ENCODE measurements around the gene JAKMIP1.

JAKMIP1 gene

DNA sequence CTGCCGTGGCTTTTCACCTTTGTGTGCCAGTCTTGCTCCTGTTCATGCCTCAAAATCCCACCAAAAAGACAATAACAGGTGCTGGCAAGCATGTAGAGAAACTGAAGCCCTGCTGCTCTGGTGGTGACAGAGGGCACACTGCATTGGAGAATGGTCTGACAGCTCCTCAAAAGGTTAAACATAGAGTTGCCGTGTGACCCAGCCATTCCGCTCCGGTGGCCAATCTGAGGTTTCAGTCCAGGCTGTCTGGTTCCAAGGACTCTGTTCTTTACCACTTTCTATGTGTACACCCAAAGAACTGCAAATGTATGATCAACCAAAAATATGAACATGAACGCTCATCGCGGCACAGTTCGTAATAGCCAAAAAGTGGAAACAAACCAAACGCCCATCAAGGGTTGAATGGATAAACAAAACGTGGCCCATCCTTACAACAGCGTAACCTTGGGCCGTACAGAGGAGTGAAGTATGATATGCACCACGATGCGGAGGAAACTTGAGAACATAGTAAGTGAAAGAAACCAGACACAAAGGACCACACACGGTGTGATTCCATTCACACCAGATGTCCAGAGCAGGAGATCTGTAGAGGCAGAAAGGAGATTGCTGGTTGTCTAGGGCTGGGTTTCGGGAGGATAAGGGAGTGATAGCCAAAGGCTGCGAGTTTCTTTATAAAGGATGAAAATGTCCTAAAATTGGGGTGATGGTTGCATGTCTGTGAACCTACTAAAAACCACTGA lies 35.7 kb upstream of the JAKMIP1 start:
- no peak overlapping the region for H3K9ac ChIP-seq (ENCODE audit: low read length)
- H3K27me3 ChIP-seq (replicated peaks; ENCODE audit: insufficient read depth, low read length), result peaks cover 34% of the 10 kb centered on the region
- no peaks in the 10 kb centered on the region for H3K79me2 ChIP-seq (ENCODE audit: low read length)
- no peak overlapping the region for H3K27ac ChIP-seq (ENCODE audit: low read length)
- H3K4me2 ChIP-seq (ENCODE audit: low read depth, low read length), result no peak overlapping the region
- no peak overlapping the region for H2AFZ ChIP-seq (ENCODE audit: low read length)
- H3F3A ChIP-seq (ENCODE audit: insufficient read depth, low read length), result no peaks in the 10 kb centered on the region
- H3K4me1 ChIP-seq (ENCODE audit: low read length), result no peaks in the 10 kb centered on the region
- H3K9me3 ChIP-seq (replicated peaks; ENCODE audit: insufficient read depth, low read length), result no peaks in the 10 kb centered on the region
- H3K9me2 ChIP-seq (replicated peaks; ENCODE audit: insufficient read depth, low read length), result no peaks in the 10 kb centered on the region
- H3K4me3 ChIP-seq (ENCODE audit: low read length), result no peak overlapping the region
- H3K36me3 ChIP-seq (replicated peaks; ENCODE audit: insufficient read depth, low read length), result no peaks in the 10 kb centered on the region
- TF ChIP-seq CTCF (IDR thresholded peaks at IDR 0.05; ENCODE audit: low read length), result no peak
- no peak for TF ChIP-seq EZH2phosphoT487 (IDR thresholded peaks at IDR 0.05; ENCODE audit: low read length)
- no peak for TF ChIP-seq EZH2 (optimal IDR thresholded peaks at IDR 0.05; ENCODE audit: low read depth, low read length)
- H4K20me1 ChIP-seq (ENCODE audit: insufficient read depth, low read length), result no peaks in the 10 kb centered on the region
- DNase-seq, result no peak

DNA sequence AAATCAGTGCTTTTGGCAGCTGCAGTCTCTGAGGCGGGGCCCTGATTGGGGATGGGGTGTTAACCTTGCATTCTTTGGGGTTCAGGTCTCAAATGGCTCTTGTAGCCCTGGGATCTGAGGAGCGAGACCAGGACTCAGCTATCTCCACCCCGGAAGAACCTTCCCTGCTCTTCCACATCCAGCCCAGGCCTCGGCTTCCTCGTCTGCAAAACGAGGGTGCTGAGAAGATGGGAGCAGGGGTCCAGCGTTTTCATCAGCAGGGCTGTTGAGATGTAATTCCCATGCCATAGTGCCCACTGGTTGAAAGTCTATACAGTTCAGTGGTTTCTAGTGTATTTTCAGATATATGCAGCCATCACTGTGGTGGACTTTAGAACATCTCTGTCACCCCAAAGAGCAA lies 34.7 kb upstream of the JAKMIP1 start:
- no peak overlapping the region for H3K27ac ChIP-seq (ENCODE audit: low read length)
- H4K20me1 ChIP-seq (ENCODE audit: insufficient read depth, low read length), result no peaks in the 10 kb centered on the region
- no peaks in the 10 kb centered on the region for H3K4me1 ChIP-seq (ENCODE audit: low read length)
- H3K9me2 ChIP-seq (replicated peaks; ENCODE audit: insufficient read depth, low read length), result no peaks in the 10 kb centered on the region
- no peaks in the 10 kb centered on the region for H3K79me2 ChIP-seq (ENCODE audit: low read length)
- DNase-seq, result no peak
- no peaks in the 10 kb centered on the region for H3K36me3 ChIP-seq (replicated peaks; ENCODE audit: insufficient read depth, low read length)
- peaks cover 26% of the 10 kb centered on the region for H3K27me3 ChIP-seq (replicated peaks; ENCODE audit: insufficient read depth, low read length)
- no peak overlapping the region for H3K4me3 ChIP-seq (ENCODE audit: low read length)
- H2AFZ ChIP-seq (ENCODE audit: low read length), result no peak overlapping the region
- no peak overlapping the region for H3K9ac ChIP-seq (ENCODE audit: low read length)
- H3K4me2 ChIP-seq (ENCODE audit: low read depth, low read length), result no peak overlapping the region
- H3K9me3 ChIP-seq (replicated peaks; ENCODE audit: insufficient read depth, low read length), result no peaks in the 10 kb centered on the region
- TF ChIP-seq CTCF (IDR thresholded peaks at IDR 0.05; ENCODE audit: low read length) (no peak), EZH2 (optimal IDR thresholded peaks at IDR 0.05; ENCODE audit: low read depth, low read length) (no peak), EZH2phosphoT487 (IDR thresholded peaks at IDR 0.05; ENCODE audit: low read length) (no peak)
- no peaks in the 10 kb centered on the region for H3F3A ChIP-seq (ENCODE audit: insufficient read depth, low read length)

DNA sequence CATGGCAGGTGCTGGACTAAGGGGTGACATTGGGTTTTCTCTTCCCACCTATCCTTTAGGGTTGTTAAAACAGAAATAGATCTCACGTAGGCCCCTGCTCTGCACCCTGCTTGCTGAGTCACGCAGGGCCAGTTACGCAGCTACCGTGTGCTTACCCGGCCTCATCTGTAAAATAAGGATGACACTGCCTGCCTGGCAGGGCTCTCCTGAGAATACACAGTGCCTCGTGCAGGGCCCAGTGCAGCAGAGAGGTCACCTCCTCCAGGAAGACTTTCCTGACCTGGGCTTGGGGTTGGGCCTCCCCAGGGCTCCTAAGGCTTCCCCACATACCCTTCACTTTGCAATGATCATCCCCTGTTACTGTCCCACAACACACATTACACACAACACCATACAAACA lies 33.6 kb upstream of the JAKMIP1 start:
- H4K20me1 ChIP-seq (ENCODE audit: insufficient read depth, low read length), result no peaks in the 10 kb centered on the region
- no peak overlapping the region for H3K27ac ChIP-seq (ENCODE audit: low read length)
- no peaks in the 10 kb centered on the region for H3K36me3 ChIP-seq (replicated peaks; ENCODE audit: insufficient read depth, low read length)
- no peak for DNase-seq
- TF ChIP-seq EZH2phosphoT487 (IDR thresholded peaks at IDR 0.05; ENCODE audit: low read length) (no peak), EZH2 (optimal IDR thresholded peaks at IDR 0.05; ENCODE audit: low read depth, low read length) (no peak), CTCF (IDR thresholded peaks at IDR 0.05; ENCODE audit: low read length) (no peak)
- peaks cover 19% of the 10 kb centered on the region; the same call in 1 of the 2 replicates for H3K27me3 ChIP-seq (replicated peaks; ENCODE audit: insufficient read depth, low read length)
- no peaks in the 10 kb centered on the region for H3K9me3 ChIP-seq (replicated peaks; ENCODE audit: insufficient read depth, low read length)
- no peak overlapping the region for H2AFZ ChIP-seq (ENCODE audit: low read length)
- H3K9ac ChIP-seq (ENCODE audit: low read length), result no peak overlapping the region
- no peak overlapping the region for H3K4me3 ChIP-seq (ENCODE audit: low read length)
- no peaks in the 10 kb centered on the region for H3F3A ChIP-seq (ENCODE audit: insufficient read depth, low read length)
- H3K4me2 ChIP-seq (ENCODE audit: low read depth, low read length), result no peak overlapping the region
- no peaks in the 10 kb centered on the region for H3K4me1 ChIP-seq (ENCODE audit: low read length)
- H3K9me2 ChIP-seq (replicated peaks; ENCODE audit: insufficient read depth, low read length), result no peaks in the 10 kb centered on the region
- H3K79me2 ChIP-seq (ENCODE audit: low read length), result no peaks in the 10 kb centered on the region

Data from MM.1S (cell line).